ENCODE data around the gene CNTN1. TPM values are rescaled to one million over a fixed set of nuclear protein-coding genes. Genes with fewer than 3 reads are reported as not detected.

The CNTN1 gene
- total RNA-seq, 1 donor from 2014 or later = not detected

DNA sequence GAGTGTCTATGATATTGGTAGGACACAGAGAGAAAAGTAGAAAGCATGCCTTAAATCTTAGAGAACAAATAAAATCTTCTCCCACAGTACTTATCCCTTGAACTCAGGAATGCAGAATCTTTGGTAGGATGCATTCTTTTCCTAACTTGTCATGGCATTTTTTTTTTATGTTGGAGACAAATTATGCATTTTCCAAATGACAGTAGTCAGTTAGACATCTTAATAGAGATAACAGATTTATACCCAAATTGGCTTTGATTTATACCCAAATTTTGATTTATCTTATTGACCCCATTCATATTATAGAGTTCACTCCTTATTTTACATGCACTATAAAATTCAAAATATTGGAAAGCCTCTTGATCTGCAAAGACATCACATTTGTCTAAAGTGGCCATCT is 132.9 kb downstream of the CNTN1 start:
- intact Hi-C loops (cut with micrococcal nuclease) = no loop called here
- H3K27ac Mint-ChIP-seq = no peak overlapping the region
- H3K4me1 Mint-ChIP-seq = no peaks in the 10 kb centered on the region
- no peaks in the 10 kb centered on the region for H3K27me3 Mint-ChIP-seq
- no peaks in the 10 kb centered on the region for H3K9me3 Mint-ChIP-seq
- H3K4me3 Mint-ChIP-seq = no peak overlapping the region
- no peaks in the 10 kb centered on the region for H3K36me3 Mint-ChIP-seq (ENCODE audit: low read depth)
- no peak for DNase-seq

DNA sequence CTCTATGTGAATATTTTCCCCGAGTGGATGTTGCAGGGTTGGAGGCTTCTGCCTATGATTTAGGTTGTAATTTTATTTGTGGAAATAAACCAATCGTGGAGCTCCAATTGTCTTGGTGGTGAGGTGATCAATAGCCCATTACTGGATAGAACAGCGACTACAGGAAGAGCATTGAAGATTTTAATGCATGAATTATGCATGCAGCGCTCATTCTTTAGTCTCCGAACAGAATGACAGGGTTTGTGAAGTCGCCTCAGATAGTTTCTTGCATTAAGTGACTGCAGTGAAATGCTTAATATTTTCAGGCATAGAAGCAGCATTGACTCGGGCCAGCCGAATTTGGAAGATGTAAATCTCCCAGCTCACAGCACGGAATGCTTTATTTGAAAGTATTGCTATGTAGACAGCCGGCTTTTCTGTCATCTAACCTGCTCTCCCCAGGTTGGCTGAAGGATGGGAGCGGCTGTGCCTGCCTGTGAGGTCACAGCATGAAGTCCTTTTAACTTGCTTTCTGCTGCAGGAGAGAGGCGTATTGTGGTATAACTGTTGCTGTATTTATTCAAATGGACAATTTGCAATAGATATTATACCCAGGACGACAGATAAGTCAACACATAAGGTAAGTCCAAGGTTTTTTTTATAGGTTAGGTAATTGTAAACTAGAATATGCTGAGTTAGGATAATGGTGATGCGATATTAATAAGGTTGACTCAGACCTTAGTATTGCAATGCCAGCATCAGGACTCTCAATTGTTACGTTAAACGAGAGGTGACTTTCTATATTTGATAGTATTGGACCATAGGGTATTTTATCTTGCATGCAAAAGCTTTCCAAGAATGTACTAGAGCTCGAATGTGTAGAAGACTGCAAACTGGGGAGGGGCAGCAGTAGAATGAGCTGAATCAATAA is 135.7 kb downstream of the CNTN1 start:
- intact Hi-C loops (cut with micrococcal nuclease) = no loop called here
- H3K36me3 Mint-ChIP-seq (ENCODE audit: low read depth) = no peaks in the 10 kb centered on the region
- no peak overlapping the region for H3K4me3 Mint-ChIP-seq
- no peaks in the 10 kb centered on the region for H3K9me3 Mint-ChIP-seq
- H3K27me3 Mint-ChIP-seq = no peaks in the 10 kb centered on the region
- H3K4me1 Mint-ChIP-seq = no peaks in the 10 kb centered on the region
- DNase-seq = no peak
- H3K27ac Mint-ChIP-seq = no peak overlapping the region

DNA sequence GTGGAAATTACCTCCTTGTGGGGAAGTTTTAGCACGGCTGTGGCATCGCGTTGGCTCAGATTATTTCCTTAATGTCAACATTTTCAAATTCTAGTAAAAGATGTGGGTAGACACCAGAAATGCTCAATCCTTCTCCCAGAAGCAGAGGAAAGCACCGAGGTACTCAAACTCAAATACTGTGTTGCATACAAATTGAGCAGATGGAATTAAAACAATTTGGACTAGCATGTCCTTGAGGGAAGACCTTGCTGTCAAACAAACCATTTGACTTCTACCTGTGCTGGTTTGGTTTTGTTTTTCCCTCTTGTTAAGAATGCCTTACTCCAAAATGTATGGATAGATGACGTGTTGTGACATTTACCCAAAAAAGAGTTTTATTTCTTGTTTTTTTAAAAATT is 136.4 kb downstream of the CNTN1 start:
- DNase-seq = no peak
- H3K4me1 Mint-ChIP-seq = no peaks in the 10 kb centered on the region

DNA sequence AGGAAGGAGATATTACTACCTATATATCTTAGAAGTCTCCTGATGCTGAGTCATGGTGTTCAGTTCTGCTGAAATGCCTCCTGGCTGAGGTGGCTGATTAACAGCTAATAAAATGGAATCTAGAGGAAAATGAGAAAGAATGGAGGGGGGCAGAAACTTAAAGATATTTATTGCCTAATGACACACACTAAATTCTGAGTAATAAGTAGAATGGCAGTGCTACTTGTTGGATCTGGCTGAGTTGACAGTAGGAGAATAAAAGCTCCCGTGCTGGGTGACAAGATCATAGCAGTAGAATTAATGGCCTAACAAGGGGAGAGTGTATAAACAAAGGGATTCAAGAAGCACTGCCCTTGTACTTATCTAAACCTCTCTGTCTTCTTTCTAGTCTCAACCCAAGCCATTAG is 137.5 kb downstream of the CNTN1 start:
- no peak for DNase-seq
- H3K4me3 Mint-ChIP-seq = no peak overlapping the region
- no peaks in the 10 kb centered on the region for H3K27me3 Mint-ChIP-seq
- no peaks in the 10 kb centered on the region for H3K4me1 Mint-ChIP-seq
- H3K9me3 Mint-ChIP-seq = no peaks in the 10 kb centered on the region
- no peak overlapping the region for H3K27ac Mint-ChIP-seq
- intact Hi-C loops (cut with micrococcal nuclease) = no loop called here
- no peaks in the 10 kb centered on the region for H3K36me3 Mint-ChIP-seq (ENCODE audit: low read depth)

More for the DNA sequence above, 136.4 kb downstream of the CNTN1 start:
- Mint-ChIP-seq H3K27me3 (no peaks in the 10 kb centered on the region), H3K9me3 (no peaks in the 10 kb centered on the region), H3K27ac (no peak overlapping the region), H3K36me3 (ENCODE audit: low read depth) (no peaks in the 10 kb centered on the region), H3K4me3 (no peak overlapping the region)
- intact Hi-C loops (cut with micrococcal nuclease) = no loop called here

DNA sequence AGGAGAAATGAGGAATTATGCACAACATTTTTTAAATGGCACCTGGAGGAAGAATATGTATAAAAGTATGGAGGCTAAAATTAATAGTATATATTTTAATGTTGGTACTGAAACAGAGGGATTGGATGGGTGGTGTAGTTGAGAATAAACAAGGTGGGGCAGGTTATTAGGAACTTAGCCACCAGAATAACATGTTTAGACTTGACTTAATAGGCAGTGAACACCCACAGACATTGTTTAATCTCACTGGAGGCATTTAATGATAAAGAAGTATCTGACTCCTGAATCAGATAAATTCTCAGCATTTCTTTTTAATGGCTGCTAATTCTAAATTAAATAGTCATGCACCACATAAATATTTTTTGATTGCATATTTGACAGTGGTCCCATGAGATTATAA is 139.7 kb downstream of the CNTN1 start:
- no peak for DNase-seq
- H3K4me1 Mint-ChIP-seq = no peaks in the 10 kb centered on the region

DNA sequence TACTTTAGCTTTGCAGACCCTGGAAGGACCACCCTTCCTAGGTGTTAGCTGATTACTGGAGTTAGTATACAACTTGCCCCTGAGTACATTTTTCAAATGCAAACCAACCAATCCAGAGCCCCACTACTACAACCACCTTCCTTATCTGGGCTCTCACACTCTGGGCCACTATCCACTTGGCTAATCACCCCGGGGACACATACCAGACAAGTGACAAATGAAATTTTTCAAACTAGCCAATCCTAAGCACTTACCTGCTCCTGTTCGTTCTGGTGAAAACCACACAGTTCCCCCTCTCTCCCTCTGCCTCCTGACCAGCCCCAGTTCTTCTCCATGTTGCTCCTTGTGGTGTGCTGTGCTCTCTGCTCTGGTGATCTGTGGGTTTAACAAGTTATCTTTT is 140.4 kb downstream of the CNTN1 start:
- no peak overlapping the region for H3K27ac Mint-ChIP-seq
- H3K4me1 Mint-ChIP-seq = no peaks in the 10 kb centered on the region
- no peak for DNase-seq
- no peak overlapping the region for H3K4me3 Mint-ChIP-seq
- H3K27me3 Mint-ChIP-seq = no peaks in the 10 kb centered on the region
- intact Hi-C loops (cut with micrococcal nuclease) = no loop called here
- no peaks in the 10 kb centered on the region for H3K9me3 Mint-ChIP-seq
- no peaks in the 10 kb centered on the region for H3K36me3 Mint-ChIP-seq (ENCODE audit: low read depth)

More for the DNA sequence above, 139.7 kb downstream of the CNTN1 start:
- intact Hi-C loops (cut with micrococcal nuclease) = no loop called here
- no peak overlapping the region for H3K27ac Mint-ChIP-seq
- H3K27me3 Mint-ChIP-seq = no peaks in the 10 kb centered on the region
- no peak overlapping the region for H3K4me3 Mint-ChIP-seq
- no peaks in the 10 kb centered on the region for H3K36me3 Mint-ChIP-seq (ENCODE audit: low read depth)
- H3K9me3 Mint-ChIP-seq = no peaks in the 10 kb centered on the region

DNA sequence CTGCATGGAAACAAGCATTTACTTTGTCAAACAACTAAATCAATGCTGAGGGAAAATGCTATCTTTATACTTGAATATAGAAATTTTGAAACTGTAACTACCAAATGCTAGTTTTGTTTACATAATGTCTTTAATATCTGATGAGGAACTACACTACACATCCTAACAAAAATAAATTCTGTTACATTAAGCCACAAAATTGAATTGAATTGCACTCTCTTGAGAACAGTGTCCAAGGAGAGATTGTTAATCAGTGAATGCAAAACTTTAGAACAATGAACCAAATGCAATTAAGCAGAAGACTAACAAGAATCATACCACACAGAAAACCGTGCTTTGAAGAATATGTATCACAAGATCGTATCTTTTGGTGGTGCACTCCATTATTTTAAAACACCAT is 141.6 kb downstream of the CNTN1 start:
- Mint-ChIP-seq H3K36me3 (ENCODE audit: low read depth) (no peaks in the 10 kb centered on the region), H3K9me3 (no peaks in the 10 kb centered on the region), H3K27me3 (no peaks in the 10 kb centered on the region), H3K4me1 (no peaks in the 10 kb centered on the region), H3K27ac (no peak overlapping the region), H3K4me3 (no peak overlapping the region)
- intact Hi-C loops (cut with micrococcal nuclease) = no loop called here
- DNase-seq = no peak

DNA sequence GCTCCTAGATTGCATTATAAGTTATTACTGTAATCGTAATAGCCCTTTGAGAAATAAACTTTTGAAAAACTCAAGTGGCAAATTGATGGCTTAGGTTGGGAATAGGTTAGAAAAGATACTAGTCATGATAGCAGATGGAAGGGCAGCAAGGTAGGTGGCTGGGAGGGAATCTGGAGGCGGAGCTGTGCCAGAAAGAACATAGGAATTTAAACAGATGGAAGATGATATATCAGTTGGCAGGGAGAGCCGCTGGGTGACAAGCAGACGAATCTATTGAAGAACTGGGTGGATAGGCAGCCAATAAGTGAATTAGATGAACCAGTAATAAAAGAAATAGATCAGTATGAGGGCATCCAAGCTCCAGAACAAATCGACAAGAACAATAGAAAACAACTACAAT is 142.1 kb downstream of the CNTN1 start:
- H3K9me3 Mint-ChIP-seq = no peaks in the 10 kb centered on the region
- no peak overlapping the region for H3K4me3 Mint-ChIP-seq
- no peak overlapping the region for H3K27ac Mint-ChIP-seq
- DNase-seq = no peak
- H3K4me1 Mint-ChIP-seq = no peaks in the 10 kb centered on the region
- H3K27me3 Mint-ChIP-seq = no peaks in the 10 kb centered on the region
- intact Hi-C loops (cut with micrococcal nuclease) = no loop called here
- no peaks in the 10 kb centered on the region for H3K36me3 Mint-ChIP-seq (ENCODE audit: low read depth)

DNA sequence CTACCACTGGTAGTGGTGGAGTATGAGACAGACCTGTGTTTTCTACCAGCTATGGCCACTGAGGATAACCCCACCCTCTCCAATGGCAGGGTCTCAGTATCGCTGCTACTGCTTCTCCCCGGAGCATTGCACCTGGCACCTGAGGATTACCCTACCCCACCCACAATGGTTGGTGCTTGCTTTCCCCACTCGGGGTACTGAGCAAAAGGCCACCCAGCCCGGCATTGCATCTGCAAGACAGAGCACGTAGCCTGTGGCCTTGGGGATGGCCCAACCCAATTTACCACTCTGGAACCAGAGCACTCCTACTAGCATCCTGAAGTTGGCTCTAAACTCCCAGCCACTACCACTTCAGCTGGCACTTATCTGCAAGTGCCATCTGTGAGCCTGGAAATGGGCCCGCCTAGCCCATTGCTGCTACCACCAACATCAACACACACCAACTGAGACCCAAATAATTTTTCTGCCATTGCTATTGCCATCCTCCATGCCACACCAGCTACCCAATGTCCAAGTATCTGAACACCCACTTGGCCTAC is 145.7 kb downstream of the CNTN1 start:
- Mint-ChIP-seq H3K36me3 (ENCODE audit: low read depth) (no peaks in the 10 kb centered on the region), H3K4me1 (no peaks in the 10 kb centered on the region), H3K27ac (no peak overlapping the region), H3K27me3 (no peaks in the 10 kb centered on the region), H3K9me3 (no peaks in the 10 kb centered on the region), H3K4me3 (no peak overlapping the region)
- intact Hi-C loops (cut with micrococcal nuclease) = no loop called here
- no peak for DNase-seq

DNA sequence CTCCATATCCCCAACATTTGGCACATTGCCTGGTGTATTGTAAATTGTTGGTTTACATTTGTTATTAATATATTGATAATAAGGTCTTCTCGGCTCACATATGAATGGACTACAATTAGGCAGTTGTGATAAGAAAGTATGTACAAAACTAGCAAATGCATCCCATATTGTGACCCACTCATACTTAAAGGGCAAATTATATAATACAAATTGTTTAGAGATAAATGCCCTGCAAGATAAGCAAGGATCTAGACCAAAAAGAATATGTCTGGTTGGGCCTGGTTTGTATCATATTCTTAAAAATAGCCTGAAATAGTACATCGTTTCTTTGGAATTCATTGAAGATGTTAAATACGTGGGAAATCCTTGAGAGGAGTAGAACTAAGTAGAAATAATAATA is 151.3 kb downstream of the CNTN1 start:
- Mint-ChIP-seq H3K36me3 (ENCODE audit: low read depth) (no peaks in the 10 kb centered on the region), H3K27me3 (no peaks in the 10 kb centered on the region), H3K4me1 (no peaks in the 10 kb centered on the region), H3K9me3 (no peaks in the 10 kb centered on the region), H3K4me3 (no peak overlapping the region), H3K27ac (no peak overlapping the region)
- no peak for DNase-seq
- intact Hi-C loops (cut with micrococcal nuclease) = no loop called here

DNA sequence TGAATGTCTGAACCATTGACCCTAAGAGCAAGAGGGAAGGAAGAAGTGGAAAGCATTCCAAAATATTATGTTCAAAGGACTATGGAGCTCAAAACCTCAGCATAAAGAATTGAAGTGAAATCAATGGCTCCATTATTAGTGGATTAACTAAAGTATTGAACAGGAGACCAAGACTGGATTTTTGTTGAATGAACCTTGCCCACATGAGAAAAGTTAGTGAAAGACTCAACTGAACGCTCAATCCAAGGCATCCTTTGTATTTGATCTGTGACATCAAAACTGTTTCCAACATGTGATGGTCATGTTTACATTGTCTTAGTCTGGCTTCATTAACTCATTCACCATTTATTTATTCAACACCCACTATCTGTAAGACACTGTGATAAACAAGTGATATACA is 161.0 kb downstream of the CNTN1 start:
- Mint-ChIP-seq H3K27me3 (no peaks in the 10 kb centered on the region), H3K9me3 (no peaks in the 10 kb centered on the region), H3K36me3 (ENCODE audit: low read depth) (no peaks in the 10 kb centered on the region), H3K4me3 (no peak overlapping the region), H3K4me1 (no peaks in the 10 kb centered on the region), H3K27ac (no peak overlapping the region)
- DNase-seq = no peak
- intact Hi-C loops (cut with micrococcal nuclease) = no loop called here

DNA sequence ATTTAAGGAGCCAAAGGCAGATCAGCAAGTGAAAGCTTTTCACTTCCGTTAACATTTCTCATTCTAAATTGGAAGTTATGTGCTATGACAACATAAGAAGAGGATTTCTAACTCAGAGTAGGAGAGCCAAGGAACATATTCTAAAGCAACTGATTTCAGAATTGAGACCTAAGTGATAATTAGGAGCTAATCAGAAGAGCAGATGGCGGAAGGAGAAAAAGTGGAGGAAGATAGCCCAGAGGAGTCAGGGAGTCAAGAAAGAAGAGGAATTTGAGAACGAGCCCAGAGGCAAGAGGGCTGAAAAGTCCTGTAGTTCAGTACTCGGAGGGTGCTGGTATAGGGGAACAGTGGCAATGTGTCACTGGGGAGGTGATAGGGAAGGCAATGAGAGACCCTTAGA is 162.4 kb downstream of the CNTN1 start:
- Mint-ChIP-seq H3K36me3 (ENCODE audit: low read depth) (no peaks in the 10 kb centered on the region), H3K4me1 (no peaks in the 10 kb centered on the region), H3K4me3 (no peak overlapping the region), H3K27me3 (no peaks in the 10 kb centered on the region), H3K9me3 (no peaks in the 10 kb centered on the region), H3K27ac (no peak overlapping the region)
- no peak for DNase-seq
- intact Hi-C loops (cut with micrococcal nuclease) = no loop called here

DNA sequence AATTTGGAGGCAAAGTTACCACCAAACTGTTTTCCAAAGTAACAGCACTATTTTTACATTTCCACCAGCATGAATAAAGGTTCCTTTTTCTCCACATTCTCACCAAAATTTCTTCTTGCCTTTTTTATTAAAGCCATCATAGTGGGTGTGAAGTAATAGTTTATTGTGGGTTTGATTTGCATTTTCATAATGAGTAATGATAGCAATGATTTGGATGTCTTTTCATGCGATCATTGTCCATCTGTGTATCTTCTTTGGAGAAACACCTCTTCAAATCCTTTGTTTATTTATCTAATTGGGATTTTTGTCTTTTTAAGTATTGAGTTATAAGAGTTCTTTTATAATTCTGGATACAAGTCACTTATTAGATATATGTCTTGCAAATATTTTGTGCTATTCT is 172.7 kb downstream of the CNTN1 start:
- H3K4me3 Mint-ChIP-seq = no peak overlapping the region
- H3K4me1 Mint-ChIP-seq = no peaks in the 10 kb centered on the region
- H3K27ac Mint-ChIP-seq = no peak overlapping the region
- intact Hi-C loops (cut with micrococcal nuclease) = no loop called here
- DNase-seq = no peak
- no peaks in the 10 kb centered on the region for H3K27me3 Mint-ChIP-seq
- H3K36me3 Mint-ChIP-seq (ENCODE audit: low read depth) = no peaks in the 10 kb centered on the region
- H3K9me3 Mint-ChIP-seq = no peaks in the 10 kb centered on the region

DNA sequence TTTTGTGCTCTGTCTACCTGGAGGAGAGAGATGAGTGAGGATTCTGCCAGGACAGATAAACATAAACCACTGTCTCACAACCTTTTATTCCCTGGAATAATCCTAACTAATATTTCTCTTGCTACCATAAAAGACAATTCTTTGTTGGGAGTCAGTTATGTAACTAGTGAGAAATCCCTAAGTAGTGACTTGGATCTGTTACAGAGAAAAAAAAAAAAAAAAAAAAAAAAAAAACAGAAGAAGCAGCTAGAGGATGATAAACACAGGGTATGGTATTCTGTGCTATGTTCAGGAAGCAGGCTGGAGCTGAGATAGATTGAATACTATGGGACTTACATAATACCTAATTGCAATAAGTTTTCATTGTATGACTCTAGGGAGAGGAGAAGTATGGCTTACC is 178.7 kb downstream of the CNTN1 start:
- no peaks in the 10 kb centered on the region for H3K9me3 Mint-ChIP-seq
- no peak overlapping the region for H3K27ac Mint-ChIP-seq
- intact Hi-C loops (cut with micrococcal nuclease) = no loop called here
- H3K36me3 Mint-ChIP-seq (ENCODE audit: low read depth) = no peaks in the 10 kb centered on the region
- H3K4me1 Mint-ChIP-seq = no peaks in the 10 kb centered on the region
- no peaks in the 10 kb centered on the region for H3K27me3 Mint-ChIP-seq
- no peak overlapping the region for H3K4me3 Mint-ChIP-seq
- DNase-seq = no peak

DNA sequence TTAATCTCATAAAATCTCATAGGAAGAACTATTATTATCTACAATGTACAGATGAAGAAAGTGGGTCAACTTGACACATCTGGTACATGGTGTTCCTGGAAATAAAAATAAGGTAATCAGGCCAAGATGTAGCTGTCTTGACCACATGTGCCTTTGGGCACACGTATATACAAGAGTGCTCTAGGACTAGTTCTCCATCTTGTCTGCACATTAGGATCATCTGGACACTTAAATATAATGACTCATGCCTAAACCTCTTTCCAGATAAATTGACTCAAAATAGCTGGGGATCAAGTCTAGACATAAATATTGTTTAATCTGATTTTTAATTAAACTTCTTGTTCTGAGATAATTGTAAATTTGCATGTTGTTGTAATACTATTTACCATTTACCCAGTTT is 182.6 kb downstream of the CNTN1 start:
- no peaks in the 10 kb centered on the region for H3K36me3 Mint-ChIP-seq (ENCODE audit: low read depth)
- no peak for DNase-seq
- H3K9me3 Mint-ChIP-seq = no peaks in the 10 kb centered on the region
- no peaks in the 10 kb centered on the region for H3K4me1 Mint-ChIP-seq
- H3K27ac Mint-ChIP-seq = no peak overlapping the region
- intact Hi-C loops (cut with micrococcal nuclease) = no loop called here
- no peaks in the 10 kb centered on the region for H3K27me3 Mint-ChIP-seq
- H3K4me3 Mint-ChIP-seq = no peak overlapping the region
